Stimulated activated CD4-positive, alpha-beta T cell treated with anti-CD3 and anti-CD28 coated beads, Interleukin-12 subunit alpha, Interleukin-12 subunit beta, amount 100 ng/mL, for 48 hours (primary cell): ENCODE data around the gene SLC13A4.
"Not testable (repeated sequence)": the region's sequence is repeated elsewhere in the genome, so short reads cannot be mapped to it uniquely, and the experiment has no call there.

Experiments used
- DNase-seq, 3 donors: peaks; one replicate each; pipeline ENCODE4 v3.0.0-alpha.2; 2020; ENCODE audit warnings: low read depth in 2 of 3, low spot score in 1 of 3

Gene SLC13A4

DNA sequence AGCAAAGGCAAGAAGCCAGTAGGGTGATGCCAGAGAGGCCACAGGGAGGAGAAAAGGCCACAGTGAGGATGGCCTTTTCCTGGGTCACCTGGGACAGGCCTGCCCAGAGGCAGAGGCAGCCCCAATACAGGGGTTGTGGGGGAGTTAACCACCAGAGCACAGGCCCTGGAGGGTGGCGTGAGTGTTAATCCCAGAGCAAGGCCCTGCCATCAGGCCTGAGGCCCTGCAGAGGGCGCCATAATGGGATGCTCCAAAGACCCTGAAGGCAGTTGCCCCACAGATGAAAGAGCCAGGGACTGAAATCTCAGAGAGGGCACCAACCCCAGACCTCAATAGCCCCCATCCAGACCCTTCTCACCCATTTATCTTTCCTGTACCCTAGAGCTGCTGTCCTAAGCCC lies 23.9 kb downstream of the SLC13A4 start:
- DNase-seq, result no peak

DNA sequence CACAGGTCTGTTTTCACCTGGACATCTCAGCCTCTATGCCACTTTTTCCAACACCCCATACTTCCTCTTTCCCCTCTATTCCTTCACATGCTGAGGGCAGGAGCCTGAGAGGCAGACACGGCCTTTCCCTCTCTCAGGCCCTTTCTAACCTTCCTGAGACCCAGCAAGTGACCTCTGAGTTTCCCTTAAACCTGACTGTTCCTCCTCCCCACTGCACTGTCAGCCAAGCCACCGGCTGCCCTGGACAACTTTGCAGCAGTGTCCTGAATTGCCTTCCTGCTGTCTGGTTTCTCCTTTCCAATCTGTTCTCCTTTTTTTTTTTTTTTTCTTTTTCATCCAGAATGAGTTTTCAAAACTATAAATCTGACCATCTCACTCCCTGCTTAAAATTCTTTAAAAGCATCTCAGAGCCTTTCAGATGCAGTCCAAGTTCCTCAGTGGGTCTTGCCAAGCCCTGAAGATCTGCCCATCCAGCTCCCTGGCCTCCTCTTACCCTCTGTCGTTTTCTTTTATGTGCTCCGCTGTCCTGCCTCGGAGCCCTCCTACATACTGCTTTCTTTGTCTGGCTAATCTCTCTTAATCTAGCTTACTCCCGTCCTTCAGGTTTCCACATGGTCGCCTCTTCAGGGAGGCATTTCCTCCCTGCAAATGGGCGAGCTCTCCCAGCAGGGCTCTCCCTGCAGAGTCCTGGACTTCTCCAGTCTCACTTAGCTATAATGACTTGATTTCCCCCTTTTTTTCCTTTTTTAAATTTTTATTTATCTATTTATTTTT lies 30.5 kb downstream of the SLC13A4 start:
- DNase-seq, result no peak

GRCh38 chr7:135693558-135693957 lies 34.4 kb downstream of the SLC13A4 start:
- no peak for DNase-seq

DNA sequence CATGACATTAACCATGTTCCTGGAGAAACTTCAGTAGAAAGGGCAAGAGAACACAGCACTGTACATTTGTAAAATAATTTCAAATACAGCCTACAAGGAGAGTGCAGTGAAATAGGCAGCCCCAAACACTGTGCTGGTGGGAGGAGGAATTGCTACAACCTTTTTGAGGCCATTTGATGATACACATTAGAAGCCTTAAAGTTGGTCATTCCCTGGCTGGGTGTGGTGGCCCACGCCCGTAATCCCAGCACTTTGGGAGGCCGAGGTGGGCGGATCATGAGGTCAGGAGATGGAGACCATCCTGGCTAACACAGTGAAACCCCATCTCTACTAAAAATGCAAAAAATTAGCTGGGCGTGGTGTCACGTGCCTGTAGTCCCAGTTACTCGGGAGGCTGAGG lies 35.4 kb downstream of the SLC13A4 start:
- not testable (repeated sequence) for DNase-seq

- DNase-seq, result no peak
Measured at GRCh38 chr7:135692055-135692454, 35.9 kb downstream of the SLC13A4 start.

GRCh38 chr7:135690566-135690965 lies 37.4 kb downstream of the SLC13A4 start:
- DNase-seq, result no peak

- DNase-seq, result no peak
Measured at GRCh38 chr7:135687466-135687865, 40.5 kb downstream of the SLC13A4 start.

- no peak for DNase-seq
Measured at GRCh38 chr7:135685306-135686084, 42.5 kb downstream of the SLC13A4 start.

GRCh38 chr7:135684699-135685098 lies 43.3 kb downstream of the SLC13A4 start:
- no peak for DNase-seq

DNA sequence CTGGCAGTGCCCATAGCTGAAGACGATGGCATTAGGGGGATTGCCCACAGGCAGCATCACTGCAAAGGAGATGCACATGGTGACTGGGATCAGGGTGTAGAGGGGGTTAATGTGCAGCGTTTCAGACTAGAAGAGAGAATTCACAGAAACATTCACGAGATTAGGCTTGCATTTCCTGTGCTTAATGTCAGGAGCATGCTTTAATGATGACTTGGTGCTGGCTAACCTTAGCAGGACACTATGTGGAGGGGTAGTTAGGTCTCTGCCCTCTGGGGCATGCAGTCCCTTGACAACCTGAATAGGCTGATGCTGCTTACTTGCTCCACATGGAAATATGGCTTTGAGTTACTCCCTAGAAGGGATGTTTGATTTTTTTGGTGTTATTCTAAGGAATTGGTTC lies 43.9 kb downstream of the SLC13A4 start:
- DNase-seq, result no peak

- DNase-seq, result no peak
Measured at GRCh38 chr7:135683609-135684008, 44.4 kb downstream of the SLC13A4 start.

DNA sequence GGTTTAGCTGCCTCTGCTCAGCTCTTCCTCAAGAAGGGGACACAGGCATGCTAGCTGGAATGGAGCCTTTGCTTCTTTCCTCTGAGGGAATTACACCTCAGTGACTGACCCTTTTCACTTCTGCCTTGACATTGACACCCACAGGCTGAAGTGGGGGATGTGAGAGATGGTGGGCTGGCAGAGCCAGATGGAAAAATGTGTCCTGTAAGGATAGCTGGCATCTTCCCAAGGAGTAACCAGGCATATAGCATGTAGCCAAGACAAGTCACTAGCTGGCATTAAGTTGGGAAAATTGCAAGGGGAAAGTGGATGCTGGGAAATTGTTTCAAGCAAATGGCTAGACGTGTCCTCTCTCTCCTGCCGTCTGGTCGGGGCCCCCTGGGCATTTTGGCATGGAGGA lies 45.8 kb downstream of the SLC13A4 start:
- DNase-seq, result no peak

DNA sequence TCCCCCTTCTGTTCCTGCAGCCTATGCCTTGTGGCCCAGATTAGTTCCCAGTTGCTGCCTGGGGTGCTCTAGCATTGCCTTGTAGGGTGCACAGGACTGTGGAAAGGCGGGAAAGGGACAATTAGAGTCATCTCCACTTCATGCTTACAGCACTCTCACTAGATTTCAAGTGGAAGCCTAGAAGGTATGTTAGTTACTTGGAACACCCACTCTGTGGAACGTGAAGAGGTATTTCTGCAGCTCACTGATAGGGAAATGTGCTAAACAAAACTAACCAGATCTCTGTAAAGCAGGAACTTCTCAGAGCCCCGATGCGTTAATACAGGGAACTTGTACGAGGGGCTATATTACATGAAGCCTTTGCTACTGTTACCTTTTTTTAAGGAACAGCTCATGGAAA lies 46.2 kb downstream of the SLC13A4 start:
- no peak for DNase-seq

DNA sequence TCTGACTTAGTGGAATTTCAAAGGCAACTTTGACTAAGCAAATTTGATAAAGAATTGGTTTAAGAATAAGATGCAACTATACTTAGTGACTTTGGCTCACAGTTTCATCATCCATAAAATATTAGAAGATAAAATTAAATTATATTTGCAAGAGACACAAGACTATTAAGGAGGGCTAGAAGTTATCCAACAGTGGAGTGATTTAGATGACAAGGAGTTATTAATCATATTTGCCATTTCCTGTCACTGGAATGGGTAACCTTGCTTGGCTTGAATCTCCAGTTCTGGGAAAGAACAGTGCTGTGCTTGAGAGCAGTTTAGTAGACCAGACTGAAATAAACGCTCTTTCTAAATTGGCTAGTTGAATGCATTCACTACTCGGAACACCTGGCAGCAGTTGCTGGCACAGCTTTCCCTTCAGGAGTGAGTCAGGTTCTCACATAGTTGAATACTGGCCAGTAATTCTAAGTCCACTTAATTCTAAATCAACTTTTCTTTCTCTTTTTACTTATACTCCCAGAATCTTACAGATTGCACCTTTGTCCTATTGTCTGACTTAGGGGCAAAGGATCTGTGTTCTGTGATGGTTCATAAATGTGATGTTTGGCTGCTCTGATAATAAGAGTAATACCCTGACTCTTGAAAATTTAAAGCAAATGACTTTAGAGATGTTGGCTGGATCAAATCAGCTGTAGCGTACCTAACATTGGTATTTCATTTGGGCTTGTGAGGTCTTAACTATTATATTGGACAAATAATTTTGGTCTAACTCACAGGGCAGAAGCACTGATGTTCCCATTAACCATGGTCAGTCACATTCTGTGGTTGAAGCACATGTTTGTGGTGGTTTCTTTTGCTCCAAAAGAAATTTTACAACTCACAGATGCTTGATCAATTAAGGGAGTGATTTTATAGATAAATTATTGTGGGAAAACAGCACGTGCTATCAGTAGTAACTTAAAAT lies 49.1 kb downstream of the SLC13A4 start:
- DNase-seq, result no peak

DNA sequence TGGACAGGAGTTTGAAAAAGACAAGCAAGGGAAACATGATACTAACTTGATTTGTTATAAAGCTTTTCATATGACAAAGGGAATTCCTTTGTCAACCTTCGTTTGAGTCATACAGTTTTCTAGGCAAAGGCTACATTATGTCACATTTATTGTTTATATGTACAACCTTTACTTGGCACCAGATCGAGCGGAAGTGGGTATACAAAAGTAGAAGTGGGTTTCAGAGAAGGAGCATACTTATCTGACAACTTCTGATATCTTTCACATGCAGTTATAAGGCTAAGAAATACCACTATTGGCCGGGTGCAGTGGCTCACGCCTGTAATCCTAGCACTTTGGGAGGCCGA lies 54.7 kb downstream of the SLC13A4 start:
- DNase-seq, result no peak

GRCh38 chr7:135672560-135673359 lies 55.2 kb downstream of the SLC13A4 start:
- DNase-seq, result peak in 1 of 3 donors; percentile 24

GRCh38 chr7:135670179-135670578 lies 57.8 kb downstream of the SLC13A4 start:
- no peak for DNase-seq

DNA sequence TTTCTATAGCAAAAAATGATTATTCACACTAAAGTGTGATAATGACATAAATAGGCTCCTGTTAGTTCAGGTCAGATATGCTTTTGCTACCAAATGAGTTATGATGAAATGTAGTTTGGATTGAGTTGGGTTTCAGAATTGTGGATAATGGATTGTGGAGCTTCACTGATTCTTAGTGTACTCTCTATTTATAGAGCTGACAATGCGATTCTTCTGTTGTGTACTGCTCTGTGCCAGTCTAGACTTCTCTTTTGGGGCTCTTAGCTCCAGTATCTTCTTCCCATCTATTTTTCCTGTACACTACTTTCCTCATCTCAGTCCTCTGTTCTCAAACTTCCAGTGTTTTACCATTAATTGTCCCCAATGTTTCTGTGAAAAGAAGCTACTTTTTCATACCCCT lies 58.2 kb downstream of the SLC13A4 start:
- DNase-seq, result no peak

- DNase-seq, result not testable (repeated sequence)
Measured at GRCh38 chr7:135668852-135669395, 59.1 kb downstream of the SLC13A4 start.

DNA sequence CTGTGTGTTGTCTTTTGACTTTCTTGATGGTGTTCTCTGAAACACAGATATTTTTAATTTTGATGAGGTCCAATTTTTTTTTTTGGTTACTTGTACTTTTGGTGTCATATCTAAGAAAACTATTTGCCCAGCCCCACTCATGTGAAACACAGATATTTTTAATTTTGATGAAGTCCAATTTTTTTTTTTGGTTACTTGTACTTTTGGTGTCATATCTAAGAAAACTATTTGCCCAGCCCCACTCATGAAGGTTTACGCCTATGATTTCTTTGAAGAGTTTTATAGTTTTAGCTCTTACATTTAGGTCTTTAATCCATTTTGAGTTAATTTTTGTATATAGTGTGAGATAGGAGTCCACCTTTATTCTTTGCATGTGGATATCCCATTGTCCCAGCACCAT lies 60.4 kb downstream of the SLC13A4 start:
- DNase-seq, result not testable (repeated sequence)
